Cardiac ventricle fibroblast (primary cell): ENCODE measurements around the gene MRPS34. TPM values are rescaled to one million over a fixed set of nuclear protein-coding genes. Genes with fewer than 3 reads are reported as not detected.

Source experiments
- total RNA-seq: library from RNA; depleted of rRNA; stranded (reverse); fragments of >200 nt; gene quantifications from 2 replicates; pipeline ENCODE4 v1.2.3, GENCODE V29; 2015

The MRPS34 gene
- 83.6 and 89.1 TPM in 2 replicates for total RNA-seq

DNA sequence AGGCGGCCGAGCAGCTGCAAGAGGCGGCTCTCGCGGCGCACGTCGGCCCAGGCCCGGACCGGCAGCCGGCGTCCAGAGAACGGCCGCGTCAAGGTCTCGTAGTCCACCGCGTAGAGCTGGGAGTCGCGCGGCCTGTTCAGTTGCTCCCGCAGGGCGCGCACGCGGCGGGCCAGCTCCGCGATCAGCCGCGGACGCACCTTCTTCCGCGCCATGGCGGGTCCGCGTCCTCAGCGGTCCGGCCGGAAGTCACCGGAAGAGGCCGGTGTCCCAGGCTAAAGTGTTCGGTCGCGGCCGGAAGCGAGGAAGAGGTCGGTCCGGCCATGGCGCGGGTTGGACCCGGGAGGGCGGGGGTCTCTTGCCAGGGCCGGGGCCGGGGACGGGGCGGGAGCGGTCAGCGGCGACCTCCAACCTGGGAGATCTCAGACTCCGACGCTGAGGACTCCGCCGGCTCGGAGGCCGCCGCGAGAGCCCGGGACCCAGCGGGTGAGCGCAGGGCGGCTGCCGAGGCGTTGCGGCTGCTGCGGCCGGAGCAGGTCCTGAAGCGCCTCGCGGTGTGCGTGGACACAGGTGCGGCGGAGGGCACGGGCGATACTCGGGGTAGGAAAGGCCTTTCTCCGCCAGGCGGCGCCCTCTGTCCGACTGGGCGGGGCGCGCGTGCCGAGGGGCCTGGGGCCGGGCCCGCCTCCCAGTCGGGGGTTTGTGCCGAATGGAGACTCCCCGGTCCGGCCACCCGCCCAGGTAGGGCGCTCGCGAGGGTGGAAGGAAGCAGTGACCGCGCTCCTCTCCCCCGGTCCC lies at the start of gene MRPS34:
Gene MRPS34, minus strand, starts transcription at position 227 of the 795 bp plus-strand sequence. Its CDS starts 15 bp downstream, at position 212.

DNA sequence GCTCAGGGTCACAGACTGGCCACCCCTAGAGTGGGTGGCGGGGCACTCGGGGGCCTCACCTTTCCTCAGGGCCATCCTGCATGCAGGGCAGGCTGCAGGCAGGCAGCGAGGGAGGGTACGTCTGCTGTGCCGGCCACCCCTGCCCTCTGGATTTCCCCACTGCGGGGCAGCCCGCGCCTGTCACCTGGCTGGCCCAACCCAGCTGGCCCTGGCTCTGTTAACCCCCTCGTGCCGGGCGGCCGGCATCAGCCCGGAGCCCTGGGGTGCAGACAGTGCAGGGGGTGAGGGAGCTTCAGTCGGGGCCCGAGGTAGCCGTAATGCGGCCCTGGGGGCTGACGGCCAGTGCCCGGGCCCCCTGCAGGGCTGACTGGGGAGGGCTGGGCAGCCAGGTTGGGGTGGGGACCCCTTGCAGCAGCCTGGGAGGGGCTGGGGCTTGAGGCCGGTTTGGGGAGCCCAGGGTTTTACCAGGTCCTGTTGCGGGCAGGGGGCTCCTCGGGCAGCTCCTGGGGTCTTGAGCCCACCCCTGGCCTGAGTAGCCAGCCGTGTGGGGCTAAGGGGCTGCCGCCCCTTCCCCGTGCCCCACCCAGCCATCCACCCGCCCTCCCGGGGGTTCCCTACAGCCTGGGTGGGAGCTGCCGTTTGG lies 20.8 kb upstream of the MRPS34 start, which contains the start of gene IGFALS:
Gene IGFALS, minus strand, starts transcription at position 128 of the 643 bp plus-strand sequence. Its CDS starts 53 bp downstream, at position 75.

DNA sequence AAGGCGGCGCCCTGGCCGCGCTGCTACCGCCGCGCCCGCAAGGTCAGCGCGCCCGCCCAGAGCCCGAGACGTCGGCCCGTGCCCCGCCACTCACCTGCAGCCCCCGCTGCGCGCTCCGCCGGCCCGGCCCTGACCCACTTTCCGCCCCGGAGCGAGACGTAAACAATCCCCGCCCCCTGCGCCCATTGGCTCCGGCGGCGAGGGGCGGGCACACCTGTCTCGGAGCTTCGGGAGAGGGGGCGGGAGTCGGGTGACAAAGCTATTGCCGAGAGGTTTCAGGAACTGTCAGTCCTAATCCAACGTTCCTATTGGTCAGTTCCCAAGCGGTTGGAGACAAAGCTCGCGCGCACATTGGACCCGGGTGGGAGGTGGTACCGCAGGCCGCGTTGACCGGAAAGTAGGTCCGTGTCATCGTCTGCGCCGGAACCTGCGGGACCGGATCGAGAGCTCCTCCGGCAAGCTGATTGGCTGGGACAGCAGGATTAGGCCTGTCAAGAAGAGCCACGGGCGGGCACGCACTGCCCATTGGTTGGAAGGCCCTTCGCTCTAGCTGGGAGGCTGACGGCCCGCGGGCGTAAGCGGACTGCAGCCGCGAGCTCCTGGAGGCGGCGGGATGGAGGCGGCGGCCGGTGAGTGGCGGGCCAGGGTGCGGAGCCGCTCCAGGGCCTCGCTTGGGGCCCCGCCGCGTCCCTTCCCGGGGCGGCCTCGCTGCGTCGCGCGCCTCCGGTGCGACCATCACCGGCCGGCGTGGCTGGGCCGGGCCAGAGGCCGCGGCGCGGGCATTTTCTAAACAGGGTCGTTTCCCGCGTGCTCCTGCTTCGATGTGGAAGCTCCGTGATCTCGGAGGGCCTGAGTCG lies 9.7 kb upstream of the MRPS34 start, which contains the start of the genes NUBP2 and SPSB3:
Gene NUBP2, plus strand, starts transcription at position 553 of the 857 bp plus-strand sequence. Its CDS starts 61 bp downstream, at position 614.
Gene SPSB3, minus strand, starts transcription at position 164 of the 857 bp plus-strand sequence. CDS start 1,088 bp downstream, outside the sequence.

DNA sequence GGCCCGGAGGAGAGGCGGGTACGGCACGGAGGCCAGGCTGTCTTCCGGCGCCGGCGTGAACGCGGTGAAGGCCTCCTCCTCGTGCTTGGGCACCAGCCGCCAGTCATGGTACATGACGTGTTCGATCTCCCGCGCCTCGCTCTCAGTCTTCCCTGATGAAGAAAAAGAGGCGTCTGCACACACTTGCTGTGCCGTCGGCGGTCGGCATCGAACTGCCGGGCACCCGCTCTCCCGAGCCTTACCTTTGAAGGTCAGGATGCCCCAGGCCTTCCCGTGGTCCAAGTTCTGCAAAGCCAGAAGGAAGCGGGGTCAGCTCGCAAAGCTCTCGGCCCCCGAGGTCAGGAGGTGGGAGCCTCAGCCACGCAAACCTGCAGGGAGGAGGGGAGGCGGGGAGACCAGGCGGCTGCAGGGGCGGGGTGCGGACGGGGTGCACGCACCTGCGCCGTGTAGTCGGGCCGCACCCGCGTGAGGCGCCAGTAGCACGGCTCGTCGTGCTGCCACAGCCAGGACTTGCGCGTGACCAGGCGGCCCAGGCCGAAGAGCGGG lies 499 bp downstream of the MRPS34 start, which contains the start of gene EME2:
Gene EME2, plus strand, starts transcription at position 449 of the 546 bp plus-strand sequence. CDS start 418 bp downstream, outside the sequence.

DNA sequence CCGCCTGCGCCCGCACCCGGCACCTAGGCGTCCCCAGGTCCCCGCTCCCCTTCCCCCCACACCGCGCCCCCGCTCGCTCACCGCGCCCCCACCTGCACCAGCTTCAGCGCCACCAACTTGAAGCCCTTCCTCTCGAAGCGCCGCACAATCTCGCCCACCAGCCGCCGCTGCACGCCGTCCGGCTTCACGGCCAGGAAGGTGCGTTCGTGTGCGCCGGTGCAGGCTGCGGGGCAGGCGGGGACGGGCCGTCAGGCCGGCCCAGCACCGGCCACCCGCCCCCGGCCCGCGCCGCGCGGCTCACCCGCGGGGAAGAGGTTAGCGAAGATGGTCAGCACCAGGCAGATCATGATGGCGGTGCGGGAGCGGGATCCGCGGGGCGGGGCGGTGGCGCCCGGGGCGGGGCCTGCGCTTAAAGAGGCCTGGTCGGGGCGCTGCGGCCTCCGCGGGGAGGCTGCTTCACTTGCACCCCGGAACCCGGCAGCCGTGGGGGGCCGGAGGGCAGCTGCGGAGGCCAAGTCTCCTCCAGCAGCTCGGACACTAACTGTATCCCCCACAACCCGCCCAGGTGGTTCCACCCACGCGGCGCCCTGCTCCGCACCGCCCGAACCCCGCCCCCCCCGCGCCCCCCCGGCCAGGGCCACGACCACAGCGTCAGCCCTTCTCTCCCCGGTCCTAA lies 1.6 kb downstream of the MRPS34 start, which contains the start of gene NME3:
Gene NME3, minus strand, starts transcription at position 356 of the 676 bp plus-strand sequence. Its CDS starts 9 bp downstream, at position 347.

Other genes with a start within 250 kb of the MRPS34 start
- gene TMEM204, start 239.5 kb downstream of the MRPS34 start, total RNA-seq: 16.8 and 20.5 TPM in 2 replicates
- gene IFT140, start 161.1 kb downstream of the MRPS34 start, total RNA-seq: 14.6 and 23.7 TPM in 2 replicates
- gene CRAMP1, start 160.8 kb downstream of the MRPS34 start, total RNA-seq: 8.2 and 8.8 TPM in 2 replicates
- gene JPT2, start 94.9 kb downstream of the MRPS34 start, total RNA-seq: 24.4 and 30.3 TPM in 2 replicates
- 13.9 and 16.6 TPM in 2 replicates for gene MAPK8IP3, start 66.9 kb downstream of the MRPS34 start, total RNA-seq
- 61.7 and 65.7 TPM in 2 replicates for gene NME3, start 1.6 kb downstream of the MRPS34 start, total RNA-seq
- gene EME2, start 324 bp downstream of the MRPS34 start, total RNA-seq: 2.6 and 3.7 TPM in 2 replicates
- 22.7 and 34.8 TPM in 2 replicates for gene SPSB3, start 9.4 kb upstream of the MRPS34 start, total RNA-seq
- gene NUBP2, start 9.8 kb upstream of the MRPS34 start, total RNA-seq: 61.6 and 65.2 TPM in 2 replicates
- not detected in 2 replicates for gene IGFALS, start 20.6 kb upstream of the MRPS34 start, total RNA-seq
- gene HAGH, start 53.7 kb upstream of the MRPS34 start, total RNA-seq: 13.4 and 28.5 TPM in 2 replicates
- gene FAHD1, start 54.1 kb upstream of the MRPS34 start, total RNA-seq: 38.5 and 44.2 TPM in 2 replicates
- gene MEIOB, start 99.0 kb upstream of the MRPS34 start, total RNA-seq: not detected in 2 replicates
- not detected in 2 replicates for gene HS3ST6, start 145.3 kb upstream of the MRPS34 start, total RNA-seq
- 17.0 and 17.8 TPM in 2 replicates for gene MSRB1, start 170.1 kb upstream of the MRPS34 start, total RNA-seq
- not detected in 2 replicates for gene RPL3L, start 181.6 kb upstream of the MRPS34 start, total RNA-seq
- 198 and 225 TPM in 2 replicates for gene NDUFB10, start 186.4 kb upstream of the MRPS34 start, total RNA-seq
- gene RPS2, start 191.7 kb upstream of the MRPS34 start, total RNA-seq: 2,905 and 3,262 TPM in 2 replicates
- not detected in 2 replicates for gene RNF151, start 193.7 kb upstream of the MRPS34 start, total RNA-seq
- gene TBL3, start 198.9 kb upstream of the MRPS34 start, total RNA-seq: 32.6 and 34.3 TPM in 2 replicates
- gene NOXO1, start 208.3 kb upstream of the MRPS34 start, total RNA-seq: not detected in 2 replicates
- gene GFER, start 211.1 kb upstream of the MRPS34 start, total RNA-seq: 14.4 and 17.3 TPM in 2 replicates
- gene SYNGR3, start 216.8 kb upstream of the MRPS34 start, total RNA-seq: 0.78 and 4.2 TPM in 2 replicates
- 39.7 and 51.4 TPM in 2 replicates for gene ZNF598, start 236.7 kb upstream of the MRPS34 start, total RNA-seq
- 2.9 and 6.9 TPM in 2 replicates for gene NPW, start 246.7 kb upstream of the MRPS34 start, total RNA-seq